A673 (cell line): ENCODE data around the gene TTR. TPM values are rescaled to one million over a fixed set of nuclear protein-coding genes. Genes with fewer than 3 reads are reported as not detected.

ENCODE experiments used
- BruUV-seq: library from RNA; stranded (reverse); fragments of 400-500 nt; replicated peaks from 2 replicates; lab custom pipeline; 2021; lab: Mats Ljungman, UMichigan
- CTCF ChIA-PET: fragments of 300-600 bp; sonication (Branson Sonifier 250); formaldehyde crosslinking; loops from one replicate; lab custom pipeline; 2022; ENCODE audit warnings: antibody characterized with exemption; lab: Charles Lee
- POLR2A ChIA-PET: fragments of 300-600 bp; sonication (Branson Sonifier 250); formaldehyde crosslinking; loops from one replicate; lab custom pipeline; 2022; ENCODE audit warnings: antibody characterized with exemption; ENCODE audit not compliant: low non-redundant PET; lab: Charles Lee
- DNase-seq: peaks from one replicate; pipeline ENCODE4 v3.0.0-alpha.2; 2015; ENCODE audit warnings: low spot score
- H3K27ac ChIP-seq: fragments of 200-600 bp; sonication (generic); 2 replicates; pipeline ENCODE4 v1.5.1; 2016; ENCODE audit warnings: mixed run types, low read depth, mild to moderate bottlenecking, mixed read lengths, antibody characterized with exemption, low read length; ENCODE audit not compliant: poor library complexity, severe bottlenecking
- H3K27me3 ChIP-seq: fragments of 200-600 bp; sonication (generic); replicated peaks from 2 replicates; pipeline ENCODE4 v1.6.1; 2017; ENCODE audit warnings: mixed run types, low read depth, mild to moderate bottlenecking, mixed read lengths, antibody characterized with exemption, low read length; ENCODE audit not compliant: insufficient read depth, poor library complexity
- H3K36me3 ChIP-seq: fragments of 200-600 bp; sonication (generic); 2 replicates; pipeline ENCODE4 v1.6.1; 2016; ENCODE audit warnings: mixed run types, mild to moderate bottlenecking, mixed read lengths, antibody characterized with exemption, low read length; ENCODE audit not compliant: insufficient read depth, poor library complexity, severe bottlenecking
- H3K4me1 ChIP-seq: fragments of 200-600 bp; sonication (generic); 2 replicates; pipeline ENCODE4 v1.6.1; 2017; ENCODE audit warnings: mixed run types, mild to moderate bottlenecking, mixed read lengths, antibody characterized with exemption, low read length; ENCODE audit not compliant: insufficient read depth, poor library complexity, severe bottlenecking
- H3K4me3 ChIP-seq: fragments of 200-600 bp; sonication (generic); 2 replicates; pipeline ENCODE4 v1.5.1; 2016; ENCODE audit warnings: low read depth, mixed run types, mild to moderate bottlenecking, mixed read lengths, low read length; ENCODE audit not compliant: poor library complexity, severe bottlenecking
- H3K9me3 ChIP-seq: fragments of 200-600 bp; sonication (generic); 2 replicates; pipeline ENCODE4 v1.6.1; 2016; ENCODE audit warnings: mixed run types, low read depth, mild to moderate bottlenecking, mixed read lengths, antibody characterized with exemption, low read length; ENCODE audit not compliant: poor library complexity, severe bottlenecking
- CTCF ChIP-seq: fragments of 300-800, 200-600 bp; sonication (generic); conservative IDR thresholded peaks from 2 replicates; pipeline ENCODE4 v1.5.1; 2017; ENCODE audit warnings: low read depth, mild to moderate bottlenecking, antibody characterized with exemption, low read length, moderate library complexity, mixed read lengths
- EZH2 ChIP-seq: fragments of 200-600 bp; sonication (generic); IDR thresholded peaks from 2 replicates; pipeline ENCODE4 v1.6.1; 2017; ENCODE audit warnings: borderline replicate concordance, low read depth, mild to moderate bottlenecking, mixed read lengths, antibody characterized with exemption, low read length; ENCODE audit not compliant: poor library complexity, severe bottlenecking
- intact Hi-C: fragments of 100-400 bp; cut with micrococcal nuclease; formaldehyde crosslinking; loops from one replicate; pipeline ENCODE4 v1.10.0; 2022; ENCODE audit not compliant: unreplicated experiment
- total RNA-seq: library from RNA; stranded (reverse); gene quantifications from 2 replicates; pipeline ENCODE4 v1.2.3, GENCODE V29; 2021

The TTR gene
- total RNA-seq, 1 experiment from 2014 or later, result not detected

DNA sequence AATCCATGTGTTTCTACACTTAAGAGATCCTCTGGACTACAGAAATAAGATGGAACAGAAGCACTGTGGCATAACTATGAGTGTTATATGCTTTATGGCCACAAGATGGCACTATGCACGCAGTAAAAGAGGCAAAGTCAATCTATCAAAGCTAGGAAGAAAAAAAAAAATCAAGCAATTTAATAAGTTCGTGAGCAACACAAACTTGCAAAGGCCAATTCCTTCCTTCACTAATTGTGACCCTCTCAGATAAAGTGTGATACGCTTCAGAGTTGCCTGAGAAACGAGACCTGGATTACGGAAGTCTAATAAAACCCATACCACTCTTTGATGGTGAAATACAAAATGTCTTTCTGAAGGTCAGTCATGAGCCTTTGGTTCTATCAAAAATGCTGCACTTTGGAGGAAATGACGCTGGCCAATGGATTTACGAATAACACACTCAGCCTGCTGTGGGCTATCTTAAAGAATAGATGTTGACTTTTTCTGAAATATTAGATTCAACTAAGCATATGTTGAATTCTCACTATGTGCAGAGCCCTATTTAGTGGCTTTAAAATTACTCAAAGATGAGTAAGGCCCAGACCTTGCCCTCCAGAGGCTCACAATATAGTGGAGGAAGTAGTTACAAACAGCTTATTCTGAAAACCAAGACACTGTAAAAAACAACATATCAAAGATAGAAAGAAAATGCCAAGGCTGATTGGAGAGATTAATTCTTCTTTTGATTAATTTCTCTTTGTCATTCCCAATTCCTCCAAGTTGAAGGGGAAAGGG, 35.5 kb upstream of the TTR start:
- CTCF ChIA-PET, result interaction anchor here (0.6 to 1.6 kb wide), 5 partner anchors 166 to 516 kb away, joined by 3 to 8 read pairs (median 5); no protein-coding TSS in a partner anchor
- peak; percentile 68 for DNase-seq
- Histone ChIP-seq H3K4me3 (no peak overlapping the region), H3K27ac (no peak overlapping the region), H3K4me1 (no peaks in the 10 kb centered on the region), H3K9me3 (no peaks in the 10 kb centered on the region), H3K27me3 (peaks cover under 1% of the 10 kb centered on the region), H3K36me3 (no peaks in the 10 kb centered on the region)
- POLR2A ChIA-PET, result no interaction called here
- BruUV-seq, result no TSS peak
- TF ChIP-seq CTCF (peak; percentile 82), EZH2 (no peak)
- intact Hi-C loops, result loop anchor here (1.0 to 5.0 kb wide), 4 partner anchors 166 to 421 kb away; no protein-coding TSS in a partner anchor

DNA sequence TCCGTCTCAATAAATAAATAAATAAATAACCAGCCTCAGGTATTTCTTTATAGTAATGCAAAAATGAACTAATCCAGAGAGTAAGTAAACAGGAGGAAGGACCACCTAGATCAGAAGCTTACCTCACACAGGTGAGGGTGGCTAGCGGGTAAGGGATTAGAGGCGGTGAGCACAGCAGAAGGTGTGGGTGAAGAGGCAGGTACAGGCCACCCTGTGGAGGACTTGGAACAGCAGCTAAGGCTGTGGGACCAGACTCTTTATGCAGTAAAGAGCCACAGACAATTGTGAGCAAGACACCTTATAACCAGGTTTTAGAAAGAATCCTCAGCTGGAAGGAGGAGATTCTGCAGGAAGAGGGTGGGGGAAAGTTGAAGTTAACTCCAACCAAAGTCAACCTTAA, 34.2 kb upstream of the TTR start:
- Histone ChIP-seq H3K4me1 (no peaks in the 10 kb centered on the region), H3K4me3 (no peak overlapping the region), H3K9me3 (no peaks in the 10 kb centered on the region), H3K36me3 (no peaks in the 10 kb centered on the region), H3K27me3 (peaks cover 12% of the 10 kb centered on the region), H3K27ac (no peak overlapping the region)
- intact Hi-C loops, result loop anchor here (2.0 to 5.0 kb wide), 2 partner anchors 261 to 400 kb away; no protein-coding TSS in a partner anchor
- no peak for TF ChIP-seq CTCF
- BruUV-seq, result no TSS peak
- DNase-seq, result no peak
- ChIA-PET CTCF (no interaction called here), POLR2A (no interaction called here)

GRCh38 chr18:31558567-31558966, 33.1 kb upstream of the TTR start:
- ChIA-PET CTCF (no interaction called here), POLR2A (no interaction called here)
- Histone ChIP-seq H3K4me3 (no peak overlapping the region), H3K4me1 (no peaks in the 10 kb centered on the region), H3K9me3 (no peaks in the 10 kb centered on the region), H3K27me3 (peaks cover 22% of the 10 kb centered on the region), H3K36me3 (no peaks in the 10 kb centered on the region), H3K27ac (no peak overlapping the region)
- BruUV-seq, result no TSS peak
- TF ChIP-seq CTCF, result no peak
- DNase-seq, result no peak
- intact Hi-C loops, result loop anchor here (5.0 kb wide), 1 partner anchor 399 kb away; no protein-coding TSS in a partner anchor
